Measurements from ENCODE around the gene BEND6.
"Not testable (repeated sequence)": the region's sequence is repeated elsewhere in the genome, so short reads cannot be mapped to it uniquely, and the experiment has no call there.

BEND6 gene

DNA sequence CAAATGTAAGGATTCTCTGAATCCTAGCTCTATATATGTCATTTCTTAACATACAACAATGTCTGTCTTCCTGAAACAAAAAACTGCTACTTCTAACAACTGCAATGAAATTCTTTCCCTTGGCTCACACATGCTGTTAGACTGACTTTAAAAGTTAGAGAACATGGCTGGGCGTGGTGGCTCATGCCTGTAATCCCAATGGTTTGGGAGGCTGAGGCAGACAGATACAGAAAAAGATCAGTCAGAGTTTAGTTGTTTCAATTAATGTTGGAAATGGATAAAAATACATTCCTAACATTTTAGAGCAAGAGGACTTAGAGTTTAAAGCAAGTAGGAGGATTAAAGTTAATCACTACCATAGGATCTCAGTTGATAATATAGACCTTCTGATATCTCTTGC lies 62.9 kb downstream of the BEND6 start:
- no peak for DNase-seq
- in situ Hi-C loops (cut with MboI; ENCODE audit: low pct_unique_long_range_greater_than_20kb, low sequenced_read_pairs), result no loop called here

DNA sequence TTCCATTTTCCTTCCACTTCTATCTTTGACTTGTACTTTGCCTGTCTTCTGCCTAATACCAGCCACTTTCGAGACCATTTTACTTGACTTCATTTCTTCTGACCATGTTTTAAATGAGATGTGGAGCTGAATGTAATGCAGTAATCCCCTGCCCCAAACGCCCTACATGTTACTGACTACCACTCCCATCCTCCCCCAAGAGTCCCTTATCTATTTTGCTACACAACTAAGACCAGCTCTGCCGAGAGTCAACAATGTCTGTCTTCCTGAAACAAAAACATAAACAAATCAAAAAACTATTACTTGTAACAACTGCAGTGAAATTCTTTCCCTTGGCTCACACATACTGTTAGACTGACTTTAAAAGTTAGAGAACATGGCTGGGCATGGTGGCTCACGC lies 64.5 kb downstream of the BEND6 start:
- in situ Hi-C loops (cut with MboI; ENCODE audit: low pct_unique_long_range_greater_than_20kb, low sequenced_read_pairs), result no loop called here
- no peak for DNase-seq

DNA sequence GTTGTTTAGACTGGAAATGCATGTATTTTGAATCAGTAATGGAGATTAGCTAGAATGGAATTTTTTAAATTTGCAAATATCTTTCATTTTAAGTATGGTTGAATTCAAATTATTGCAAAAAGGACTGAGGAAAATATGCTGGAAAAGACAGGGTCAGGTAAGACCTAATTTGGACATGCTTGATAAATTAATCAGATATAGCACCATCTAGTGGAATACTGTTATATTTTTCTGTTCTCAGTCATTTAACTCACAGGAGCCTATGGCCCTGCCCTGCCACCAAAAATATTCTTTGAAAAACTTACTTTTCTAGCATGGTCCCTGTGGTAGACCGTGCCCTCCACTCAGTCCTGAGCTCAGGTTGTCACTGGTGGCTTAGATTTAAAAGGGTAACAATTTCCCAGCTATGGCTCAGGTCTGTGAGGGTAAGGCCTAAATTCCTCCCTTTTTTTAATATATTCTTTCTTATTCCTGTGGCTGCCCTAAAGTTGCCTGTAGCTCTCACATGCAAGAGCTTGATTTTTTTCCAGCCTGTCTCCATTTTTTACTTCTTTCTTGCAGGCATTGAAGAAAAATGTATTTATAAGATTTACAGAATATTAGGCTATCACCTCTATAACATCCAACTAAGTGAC lies 66.3 kb downstream of the BEND6 start:
- DNase-seq, result peak; percentile 65
- in situ Hi-C loops (cut with MboI; ENCODE audit: low pct_unique_long_range_greater_than_20kb, low sequenced_read_pairs), result no loop called here

DNA sequence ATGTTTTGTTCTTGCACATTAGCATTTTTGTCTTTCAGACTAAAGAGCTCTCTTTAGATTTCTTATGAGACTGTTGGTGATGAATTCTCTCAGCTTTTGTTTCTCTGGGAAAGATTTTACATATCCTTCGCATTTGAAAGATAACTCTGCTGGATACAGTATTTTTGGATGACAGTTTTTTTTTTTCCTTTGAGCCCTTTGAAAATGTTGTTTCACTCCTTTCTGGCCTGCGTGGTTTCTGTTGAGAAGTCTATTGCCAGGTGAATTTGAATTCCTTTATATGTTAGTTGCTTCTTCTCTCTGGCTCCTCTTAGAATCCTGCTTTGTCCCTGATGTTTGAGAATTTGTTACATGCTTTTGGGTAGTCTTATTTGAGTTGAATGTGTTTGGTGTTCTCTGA lies 69.4 kb downstream of the BEND6 start:
- DNase-seq, result no peak
- in situ Hi-C loops (cut with MboI; ENCODE audit: low pct_unique_long_range_greater_than_20kb, low sequenced_read_pairs), result no loop called here

DNA sequence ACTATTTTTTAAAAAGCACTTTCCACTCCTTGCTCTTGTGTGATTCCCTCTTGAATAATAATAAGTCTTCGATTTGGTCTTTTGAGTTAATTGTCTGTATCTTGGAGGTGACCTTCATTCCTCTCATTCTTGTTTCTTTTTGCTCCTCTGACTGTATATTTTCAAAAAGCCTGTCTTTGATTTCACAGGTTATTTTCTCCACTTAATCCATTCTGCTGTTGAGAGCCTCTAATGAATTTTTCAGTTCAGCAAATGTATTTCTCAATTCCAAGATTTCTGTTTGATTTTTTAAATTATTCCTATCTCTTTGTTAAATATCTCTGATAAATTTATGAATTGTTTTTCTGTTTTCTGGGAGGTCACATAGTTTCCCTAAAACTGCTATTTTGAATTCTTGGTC lies 69.9 kb downstream of the BEND6 start:
- in situ Hi-C loops (cut with MboI; ENCODE audit: low pct_unique_long_range_greater_than_20kb, low sequenced_read_pairs), result no loop called here
- no peak for DNase-seq

DNA sequence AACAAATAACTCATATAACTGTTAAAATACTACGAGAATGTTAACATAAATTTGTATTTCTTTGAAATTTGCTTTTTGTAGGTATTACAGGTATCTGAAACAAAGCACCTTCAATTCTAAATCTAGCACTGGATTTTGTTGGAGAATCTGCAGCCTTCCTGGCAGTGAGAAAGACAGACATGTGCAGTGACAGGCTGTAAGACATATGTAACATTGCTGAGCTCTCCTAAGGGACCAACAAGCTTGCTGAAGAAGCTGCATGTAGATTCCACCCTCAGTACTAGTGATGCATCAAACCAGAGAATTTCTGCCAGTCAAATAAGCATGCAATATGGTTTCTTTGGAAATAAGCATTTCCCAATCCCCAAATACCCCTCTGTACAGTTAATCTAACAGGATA lies 71.1 kb downstream of the BEND6 start:
- in situ Hi-C loops (cut with MboI; ENCODE audit: low pct_unique_long_range_greater_than_20kb, low sequenced_read_pairs), result no loop called here
- no peak for DNase-seq

DNA sequence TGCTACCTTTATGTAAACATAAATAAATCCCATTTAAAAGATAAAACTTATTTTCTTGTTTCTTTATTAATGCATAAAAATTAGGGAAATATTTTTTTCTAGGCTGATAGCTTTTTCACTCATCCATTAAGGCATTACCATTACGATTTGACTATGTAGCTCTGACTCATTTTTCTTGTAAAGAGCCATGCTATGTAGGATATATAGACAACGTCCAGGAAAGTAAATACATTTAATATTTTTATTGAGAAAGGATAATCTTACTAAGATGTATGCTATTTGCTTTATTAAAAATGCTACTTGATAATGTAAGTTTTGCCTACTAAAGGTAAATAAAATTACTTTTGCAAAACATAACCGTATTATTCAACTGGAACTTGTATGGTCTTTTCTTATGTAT lies 72.4 kb downstream of the BEND6 start:
- in situ Hi-C loops (cut with MboI; ENCODE audit: low pct_unique_long_range_greater_than_20kb, low sequenced_read_pairs), result no loop called here
- DNase-seq, result no peak

DNA sequence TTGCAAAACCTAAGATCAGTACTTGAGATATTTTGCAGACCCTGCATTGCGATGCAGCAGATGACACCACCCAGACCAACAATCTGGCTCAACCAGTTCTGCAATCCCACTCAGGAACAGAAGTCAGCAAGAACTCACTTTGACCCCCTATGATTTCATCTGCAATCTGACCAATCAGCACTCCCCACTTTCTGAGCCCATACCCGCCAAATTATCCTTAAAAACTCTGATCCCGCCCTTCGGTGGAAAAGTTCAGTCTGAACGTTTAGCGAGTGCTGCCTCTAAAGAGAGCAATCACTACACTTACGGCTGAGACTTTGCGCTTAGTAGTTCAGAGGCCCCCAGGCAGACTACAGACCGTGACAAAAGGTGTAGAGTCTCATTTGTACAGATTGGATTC lies 74.3 kb downstream of the BEND6 start:
- in situ Hi-C loops (cut with MboI; ENCODE audit: low pct_unique_long_range_greater_than_20kb, low sequenced_read_pairs), result no loop called here
- no peak for DNase-seq

DNA sequence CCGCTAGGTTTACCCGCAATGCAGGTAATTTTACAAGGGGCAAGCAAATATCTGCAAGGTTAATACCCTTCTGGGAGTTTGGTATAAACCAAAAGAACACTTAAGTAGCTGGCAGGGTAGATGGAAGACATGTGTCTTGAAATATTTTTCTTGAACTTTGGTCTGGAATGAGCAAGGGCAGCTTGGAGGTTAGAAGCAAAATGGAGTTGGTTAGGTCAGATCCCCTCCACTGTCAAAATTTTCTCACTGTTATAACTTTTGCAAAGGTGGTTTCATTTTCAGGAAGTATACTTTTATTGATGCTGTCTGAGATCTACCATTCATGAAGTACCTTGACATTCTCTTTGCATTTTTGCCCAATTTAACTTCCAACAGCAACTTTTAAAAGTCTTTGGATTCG lies 78.3 kb downstream of the BEND6 start:
- in situ Hi-C loops (cut with MboI; ENCODE audit: low pct_unique_long_range_greater_than_20kb, low sequenced_read_pairs), result no loop called here
- DNase-seq, result no peak

DNA sequence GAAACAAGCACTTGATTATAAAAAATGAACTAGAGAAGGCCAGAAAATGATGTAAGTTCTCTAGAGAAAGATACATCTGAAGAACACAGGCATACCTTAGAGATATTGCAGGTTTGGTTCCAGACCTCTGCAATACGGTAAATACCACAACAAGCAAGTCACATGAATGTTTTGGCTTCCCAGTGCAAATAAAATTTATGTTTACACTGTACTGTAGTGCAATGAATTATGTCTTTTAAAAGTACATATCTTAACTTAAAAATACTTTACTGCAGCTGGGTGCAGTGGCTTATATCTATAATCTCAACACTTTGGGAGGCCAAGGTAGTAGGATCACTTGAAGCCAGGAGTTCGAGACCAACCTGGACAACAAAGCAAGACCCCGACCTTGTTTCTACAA lies 80.6 kb downstream of the BEND6 start:
- DNase-seq, result no peak
- in situ Hi-C loops (cut with MboI; ENCODE audit: low pct_unique_long_range_greater_than_20kb, low sequenced_read_pairs), result no loop called here

DNA sequence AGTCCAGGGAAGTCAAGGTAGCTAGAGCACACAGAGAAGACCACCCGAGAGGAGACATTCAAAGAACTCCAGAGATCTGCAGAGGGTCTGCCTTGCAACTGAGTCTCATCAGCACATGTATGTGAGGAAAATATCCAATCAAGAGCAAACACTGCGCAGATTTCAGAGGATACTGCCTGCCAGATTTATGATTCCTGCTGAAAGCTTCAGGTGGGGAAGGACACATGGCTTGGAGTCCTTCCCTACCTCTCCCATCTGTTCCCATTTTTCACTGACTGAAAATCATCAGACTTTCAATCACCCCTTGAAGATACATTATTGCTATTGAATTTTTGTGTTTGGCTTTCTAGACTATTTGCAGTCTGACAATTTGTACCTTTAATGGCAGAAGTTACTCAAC lies 84.0 kb downstream of the BEND6 start:
- DNase-seq, result no peak
- in situ Hi-C loops (cut with MboI; ENCODE audit: low pct_unique_long_range_greater_than_20kb, low sequenced_read_pairs), result no loop called here

DNA sequence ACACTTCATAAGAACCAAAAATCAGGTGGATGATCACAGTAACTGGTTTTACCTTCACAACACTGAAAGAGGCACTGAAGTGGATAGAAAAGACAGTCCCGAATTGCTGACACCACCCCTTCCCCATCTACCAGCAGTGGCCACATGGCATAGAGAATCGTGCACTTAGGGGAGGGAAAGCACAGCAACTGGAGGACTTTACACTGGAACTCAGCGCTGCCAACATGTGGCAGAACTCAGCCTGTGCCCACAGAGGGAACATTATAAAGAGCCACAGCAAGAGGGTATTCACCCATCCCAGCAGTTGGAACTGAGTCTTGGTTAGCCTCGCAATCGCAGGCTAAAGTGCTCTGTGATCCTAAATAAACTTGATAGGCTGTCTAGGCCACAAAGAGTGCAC lies 85.1 kb downstream of the BEND6 start:
- in situ Hi-C loops (cut with MboI; ENCODE audit: low pct_unique_long_range_greater_than_20kb, low sequenced_read_pairs), result no loop called here
- DNase-seq, result peak; percentile 48

DNA sequence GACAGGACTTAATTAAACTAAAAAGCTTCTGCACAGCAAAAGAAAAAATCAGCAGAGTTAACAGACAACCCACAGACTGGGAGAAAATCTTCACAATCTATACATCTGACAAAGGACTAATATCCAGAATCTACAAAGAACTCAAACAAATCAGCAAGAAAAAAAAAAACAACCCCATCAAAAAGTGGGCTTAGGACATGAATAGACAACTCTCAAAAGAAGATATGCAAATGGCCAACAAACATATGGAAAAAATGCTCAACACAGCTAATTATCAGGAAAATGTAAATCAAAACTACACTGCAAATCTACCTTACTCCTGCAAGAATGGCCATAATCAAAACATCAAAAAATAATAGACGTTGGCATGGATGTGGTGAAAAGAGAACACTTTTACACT lies 89.2 kb downstream of the BEND6 start:
- DNase-seq; in situ Hi-C loops (cut with MboI; ENCODE audit: low pct_unique_long_range_greater_than_20kb, low sequenced_read_pairs): not testable (repeated sequence)

DNA sequence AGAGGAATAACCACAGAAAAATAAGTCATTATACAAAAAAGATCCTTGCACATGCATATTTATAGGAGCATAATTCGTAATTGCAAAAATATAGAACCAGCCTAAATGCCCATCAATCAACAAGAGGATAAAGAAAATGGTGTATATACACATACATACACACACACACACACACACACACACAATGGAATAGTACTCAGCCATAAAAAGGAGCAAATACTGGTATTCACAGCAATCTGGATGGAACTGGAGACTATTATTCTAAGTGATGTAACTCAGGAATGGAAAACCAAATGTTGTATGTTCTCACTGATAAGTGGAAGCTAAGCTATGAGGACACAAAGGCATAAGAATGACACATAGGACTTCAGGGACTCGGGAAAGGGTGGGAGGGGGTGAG lies 89.7 kb downstream of the BEND6 start:
- in situ Hi-C loops (cut with MboI; ENCODE audit: low pct_unique_long_range_greater_than_20kb, low sequenced_read_pairs), result no loop called here
- DNase-seq, result no peak

DNA sequence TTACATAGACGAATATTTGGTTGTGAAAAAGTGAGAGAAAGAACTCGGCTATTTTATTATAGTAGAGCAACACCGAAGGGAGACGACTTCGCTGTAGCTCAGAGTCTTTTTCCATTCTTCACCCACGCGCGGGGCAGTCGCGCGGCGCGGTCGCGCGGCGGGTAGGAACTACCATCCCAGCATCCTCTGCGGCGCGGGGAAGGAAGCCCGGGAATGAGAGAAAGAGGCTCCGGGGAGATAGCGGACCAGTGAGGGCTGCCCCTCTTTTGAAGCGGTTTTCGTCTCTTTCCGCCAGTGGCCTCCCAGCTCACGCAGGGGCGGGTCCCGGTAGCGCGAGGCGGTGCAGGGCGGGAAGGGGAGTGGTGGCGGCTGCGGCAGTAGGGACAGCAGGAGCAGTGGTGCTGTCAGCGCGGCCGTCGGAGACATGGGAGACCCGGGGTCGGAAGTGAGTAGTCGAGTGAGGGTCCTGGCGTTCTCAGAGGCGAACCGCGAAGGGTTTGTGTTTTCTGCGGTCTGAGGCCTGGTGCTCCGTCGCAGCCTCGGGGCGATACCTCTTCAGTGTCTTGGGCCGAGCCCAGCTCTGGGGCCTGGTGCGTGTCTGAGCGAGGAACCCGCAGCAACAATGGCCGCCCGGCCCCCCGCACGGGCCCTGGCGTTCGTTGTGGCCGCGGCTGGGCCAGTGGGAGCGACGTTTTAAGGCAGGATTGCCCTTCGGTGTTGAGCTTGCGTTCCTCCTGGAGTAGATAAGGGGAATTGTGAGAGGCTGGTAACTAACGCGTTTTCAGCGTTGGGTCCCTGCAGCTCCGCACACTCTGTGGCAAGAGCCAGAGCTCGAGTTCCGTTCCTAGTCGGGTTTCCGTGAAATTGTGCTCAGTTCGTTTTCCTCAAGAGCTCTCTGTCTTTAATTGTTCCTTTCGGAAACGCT lies 91.7 kb downstream of the BEND6 start, which contains the start of gene KIAA1586:
Gene KIAA1586 (plus strand): TSS at position 362 of the 925 bp plus-strand sequence. CDS start 63 bp downstream, at position 425.
- in situ Hi-C loops (cut with MboI; ENCODE audit: low pct_unique_long_range_greater_than_20kb, low sequenced_read_pairs), result not testable (repeated sequence)
- peak; percentile 95 for DNase-seq

DNA sequence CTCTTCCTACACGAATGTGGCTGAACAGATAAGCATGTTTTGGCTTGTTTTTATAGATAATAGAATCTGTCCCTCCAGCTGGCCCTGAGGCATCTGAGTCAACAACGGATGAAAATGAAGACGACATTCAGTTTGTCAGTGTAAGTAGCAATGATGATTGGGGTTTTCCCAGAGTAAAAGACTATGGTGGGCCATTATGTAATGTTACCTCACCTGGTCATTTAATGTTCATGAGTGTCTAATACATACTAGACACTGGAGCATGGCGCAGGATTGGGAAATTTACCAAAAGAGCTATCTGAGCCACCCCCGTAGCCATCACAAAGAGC lies 92.3 kb downstream of the BEND6 start:
- in situ Hi-C loops (cut with MboI; ENCODE audit: low pct_unique_long_range_greater_than_20kb, low sequenced_read_pairs); DNase-seq: not testable (repeated sequence)

DNA sequence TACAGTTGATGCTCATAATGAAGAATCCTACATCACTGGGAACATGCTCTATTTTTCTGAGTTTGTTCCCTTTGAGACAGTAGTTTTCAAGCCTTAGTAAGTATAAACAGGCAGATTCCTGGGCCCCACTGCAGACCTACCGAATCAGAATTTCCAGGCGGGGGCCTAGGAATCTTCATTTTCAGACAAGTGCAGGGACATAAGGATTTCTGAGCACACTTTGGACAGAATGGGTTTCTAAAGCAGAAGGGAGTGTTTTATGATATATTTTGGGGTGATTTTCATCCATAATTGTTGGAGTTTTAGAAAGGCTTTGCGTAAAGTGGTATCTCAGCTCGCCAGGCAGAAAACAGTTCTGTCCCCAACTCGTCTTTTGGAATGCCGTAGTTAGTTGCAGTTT lies 93.0 kb downstream of the BEND6 start:
- in situ Hi-C loops (cut with MboI; ENCODE audit: low pct_unique_long_range_greater_than_20kb, low sequenced_read_pairs), result not testable (repeated sequence)

DNA sequence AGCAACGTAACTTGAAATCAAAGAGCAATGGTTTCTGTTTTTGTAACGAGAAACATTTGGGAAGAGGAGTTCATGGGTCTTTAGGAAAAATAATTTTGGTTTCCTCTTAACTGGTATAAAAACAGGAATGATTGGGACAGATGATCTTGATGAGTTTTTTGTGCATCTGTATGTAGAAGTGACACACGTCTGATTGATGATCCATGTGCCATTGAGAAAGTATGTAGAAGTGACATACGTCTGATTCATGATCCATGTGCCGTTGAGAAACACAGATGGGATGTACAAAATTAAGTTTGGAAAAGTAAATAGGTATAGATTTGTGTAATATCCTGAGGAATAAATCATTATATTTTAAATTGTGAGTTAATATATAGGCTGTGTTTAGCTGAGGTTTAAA lies 93.7 kb downstream of the BEND6 start:
- DNase-seq, result no peak
- in situ Hi-C loops (cut with MboI; ENCODE audit: low pct_unique_long_range_greater_than_20kb, low sequenced_read_pairs), result no loop called here

More for the DNA sequence above, 93.0 kb downstream of the BEND6 start:
- not testable (repeated sequence) for DNase-seq

DNA sequence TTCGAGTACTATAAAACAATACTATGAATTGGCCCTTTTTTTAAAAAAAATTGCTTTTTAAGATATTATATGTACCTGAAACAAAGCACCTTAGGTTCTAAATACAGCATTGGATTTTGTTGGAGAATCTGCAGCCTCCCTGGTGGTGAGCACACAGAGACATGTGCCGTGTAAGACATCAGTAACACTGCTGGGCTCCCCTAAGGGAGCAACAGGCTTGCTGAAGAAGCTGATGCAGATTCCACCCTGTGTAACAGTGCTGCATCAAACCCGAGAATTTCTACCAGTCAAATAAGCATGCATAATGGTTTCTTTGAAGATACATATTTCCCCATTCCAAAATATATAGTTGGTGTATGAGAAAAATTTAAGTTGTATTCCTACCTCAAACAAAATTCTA lies 108.9 kb downstream of the BEND6 start:
- DNase-seq, result no peak

DNA sequence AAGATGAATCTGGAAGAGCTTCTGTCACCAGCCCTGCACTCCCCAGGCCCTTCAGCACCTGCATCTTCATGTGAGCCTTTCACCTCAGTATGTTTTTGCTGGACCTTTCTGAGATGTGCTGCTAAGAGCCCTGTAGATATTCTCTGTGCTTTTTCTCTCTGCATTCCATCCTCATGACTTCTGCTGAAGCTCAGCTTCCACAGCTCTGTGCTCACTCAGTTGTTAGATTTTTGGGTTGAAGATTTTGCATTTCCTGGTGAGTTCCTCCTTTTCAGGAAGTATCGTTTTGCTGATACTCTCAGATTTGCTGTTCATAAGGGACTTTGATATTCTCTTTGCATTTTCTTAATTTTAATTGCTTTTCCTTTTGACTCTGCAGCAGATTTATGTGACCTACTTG lies 109.9 kb downstream of the BEND6 start:
- DNase-seq, result no peak
- in situ Hi-C loops (cut with MboI; ENCODE audit: low pct_unique_long_range_greater_than_20kb, low sequenced_read_pairs), result no loop called here

More for the DNA sequence above, 108.9 kb downstream of the BEND6 start:
- in situ Hi-C loops (cut with MboI; ENCODE audit: low pct_unique_long_range_greater_than_20kb, low sequenced_read_pairs), result no loop called here

DNA sequence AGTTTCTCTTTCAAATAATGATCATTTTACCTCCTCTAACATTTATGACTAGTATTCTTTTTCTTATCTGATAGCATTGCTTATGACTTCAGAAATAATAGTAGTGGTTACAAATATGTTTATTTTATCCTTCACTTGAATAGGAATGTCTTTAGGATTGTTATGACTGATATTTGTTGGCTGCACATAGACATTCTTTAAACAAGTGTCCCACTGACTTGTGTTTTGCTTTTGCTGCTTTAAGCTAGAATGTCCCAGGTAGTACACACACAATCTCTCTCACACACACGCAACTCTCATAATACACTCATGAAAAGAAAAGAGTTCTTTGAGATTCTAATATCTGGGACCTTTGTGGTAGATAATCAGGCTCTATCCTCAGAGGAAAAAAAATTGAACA lies 113.2 kb downstream of the BEND6 start:
- in situ Hi-C loops (cut with MboI; ENCODE audit: low pct_unique_long_range_greater_than_20kb, low sequenced_read_pairs), result no loop called here
- DNase-seq, result no peak
